ENCODE data around the gene RALY. TPM values are rescaled to one million over a fixed set of nuclear protein-coding genes. Genes with fewer than 3 reads are reported as not detected.

Gene RALY
- total RNA-seq, 1 experiment from 2014 or later, result 119 TPM

GRCh38 chr20:34033903-34034302, 40.2 kb downstream of the RALY start:
- Histone ChIP-seq H3K9me3 (ENCODE audit: control insufficient read depth in 1 of 2, insufficient read depth in 1 of 2, low read depth in 1 of 2, low read length in 2 of 2) (no peaks in the 10 kb centered on the region), H3K27ac (ENCODE audit: low read depth, low read length) (no peak overlapping the region), H3K9me2 (ENCODE audit: insufficient read depth) (no peaks in the 10 kb centered on the region), H3K4me1 (ENCODE audit: control insufficient read depth in 1 of 2, insufficient read depth in 2 of 2, low read length in 2 of 2) (0 out of 4 replicates have a peak, but pooled peaks cover 0 to 2% of the 10 kb centered on the region in 2 experiments), H3K27me3 (ENCODE audit: insufficient read depth, low read length) (no peaks in the 10 kb centered on the region), H2AFZ (ENCODE audit: low read depth, low read length, poor library complexity, severe bottlenecking) (no peak overlapping the region), H3K9ac (ENCODE audit: low read length) (no peak overlapping the region), H4K20me1 (ENCODE audit: insufficient read depth) (peaks cover 11% of the 10 kb centered on the region), H3K36me3 (ENCODE audit: control insufficient read depth in 1 of 2, insufficient read depth in 2 of 2, low read length in 2 of 2) (peaks cover 3 to 4% of the 10 kb centered on the region in 2 experiments; a peak in 2 of 4 replicates), H3K4me2 (ENCODE audit: low read length) (no peak overlapping the region), H3K4me3 (replicated peaks in 1 of 2; ENCODE audit: low read depth in 1 of 2, low read length in 2 of 2) (no peak overlapping the region), H3K79me2 (ENCODE audit: insufficient read depth, low read length) (peaks cover 66% of the 10 kb centered on the region)
- ATAC-seq, result no peak
- TF ChIP-seq POLR2AphosphoS5 (IDR thresholded peaks at IDR 0.05; ENCODE audit: low read depth, low read length), result no peak
- TF ChIP-seq ZNF274 (IDR thresholded peaks at IDR 0.05; ENCODE audit: low read depth, low read length), result no peak
- no peak for TF ChIP-seq SIN3A (IDR thresholded peaks at IDR 0.05; ENCODE audit: low read depth)
- no peak for TF ChIP-seq CEBPB (IDR thresholded peaks at IDR 0.05; ENCODE audit: low read depth)
- TF ChIP-seq YY1 (IDR thresholded peaks at IDR 0.05; ENCODE audit: extremely low read depth, insufficient replicate concordance, low read depth, low read length), result no peak
- no peak for TF ChIP-seq REST (IDR thresholded peaks at IDR 0.05; ENCODE audit: low read depth)
- ChIA-PET CTCF (interaction anchor here (2.5 kb wide), 1 partner anchor 12 kb away, joined by 12 read pairs; no protein-coding TSS in a partner anchor), RAD21 (ENCODE audit: low non-redundant PET in 1 of 2, low total read pairs in 2 of 2, uncharacterized antibody in 2 of 2, unreplicated experiment in 2 of 2) (no interaction called here), POLR2A (no interaction called here)
- no peak for DNase-seq (ENCODE audit: low read depth, low spot score)
- intact Hi-C loops (cut with micrococcal nuclease), result no loop called here
- no TSS peak for BruUV-seq (replicated peaks)

Data from HCT116 (cell line).